ENCODE data around the gene LPIN1.

The LPIN1 gene

DNA sequence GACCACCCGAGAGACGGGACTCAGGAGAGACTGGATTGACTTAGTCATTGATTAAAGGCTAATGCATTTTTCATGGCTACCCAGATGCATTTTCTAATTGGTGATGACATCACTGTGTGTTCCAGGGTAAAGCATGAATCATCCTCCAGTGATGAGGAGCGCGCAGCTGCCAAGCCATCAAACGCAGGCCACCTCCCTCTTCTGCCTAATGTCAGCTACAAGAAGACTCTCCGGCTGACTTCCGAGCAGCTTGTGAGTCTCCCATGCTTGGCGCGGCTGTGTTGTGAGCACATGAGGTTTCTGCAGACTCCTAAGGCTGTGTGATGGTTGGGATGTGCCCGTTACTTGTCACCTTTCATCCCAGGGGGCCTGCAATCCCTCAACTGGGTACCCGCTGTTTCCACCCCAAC, 56.4 kb downstream of the LPIN1 start:
- TF ChIP-seq POLR2AphosphoS5 (IDR thresholded peaks at IDR 0.05; ENCODE audit: low read depth, low read length), result peak; percentile 85
- peak; percentile 16; the same call in 1 of the 2 replicates for TF ChIP-seq SIN3A (IDR thresholded peaks at IDR 0.05; ENCODE audit: borderline replicate concordance, insufficient read depth, low read length)
- TF ChIP-seq FOXP2 (optimal IDR thresholded peaks at IDR 0.05; ENCODE audit: borderline replicate concordance, extremely low read depth, extremely low read length, insufficient read depth), result peak; percentile 90
- TF ChIP-seq TAF1 (IDR thresholded peaks at IDR 0.05; ENCODE audit: borderline replicate concordance, insufficient read depth, low read length), result no peak
- TF ChIP-seq, protein P1, sequence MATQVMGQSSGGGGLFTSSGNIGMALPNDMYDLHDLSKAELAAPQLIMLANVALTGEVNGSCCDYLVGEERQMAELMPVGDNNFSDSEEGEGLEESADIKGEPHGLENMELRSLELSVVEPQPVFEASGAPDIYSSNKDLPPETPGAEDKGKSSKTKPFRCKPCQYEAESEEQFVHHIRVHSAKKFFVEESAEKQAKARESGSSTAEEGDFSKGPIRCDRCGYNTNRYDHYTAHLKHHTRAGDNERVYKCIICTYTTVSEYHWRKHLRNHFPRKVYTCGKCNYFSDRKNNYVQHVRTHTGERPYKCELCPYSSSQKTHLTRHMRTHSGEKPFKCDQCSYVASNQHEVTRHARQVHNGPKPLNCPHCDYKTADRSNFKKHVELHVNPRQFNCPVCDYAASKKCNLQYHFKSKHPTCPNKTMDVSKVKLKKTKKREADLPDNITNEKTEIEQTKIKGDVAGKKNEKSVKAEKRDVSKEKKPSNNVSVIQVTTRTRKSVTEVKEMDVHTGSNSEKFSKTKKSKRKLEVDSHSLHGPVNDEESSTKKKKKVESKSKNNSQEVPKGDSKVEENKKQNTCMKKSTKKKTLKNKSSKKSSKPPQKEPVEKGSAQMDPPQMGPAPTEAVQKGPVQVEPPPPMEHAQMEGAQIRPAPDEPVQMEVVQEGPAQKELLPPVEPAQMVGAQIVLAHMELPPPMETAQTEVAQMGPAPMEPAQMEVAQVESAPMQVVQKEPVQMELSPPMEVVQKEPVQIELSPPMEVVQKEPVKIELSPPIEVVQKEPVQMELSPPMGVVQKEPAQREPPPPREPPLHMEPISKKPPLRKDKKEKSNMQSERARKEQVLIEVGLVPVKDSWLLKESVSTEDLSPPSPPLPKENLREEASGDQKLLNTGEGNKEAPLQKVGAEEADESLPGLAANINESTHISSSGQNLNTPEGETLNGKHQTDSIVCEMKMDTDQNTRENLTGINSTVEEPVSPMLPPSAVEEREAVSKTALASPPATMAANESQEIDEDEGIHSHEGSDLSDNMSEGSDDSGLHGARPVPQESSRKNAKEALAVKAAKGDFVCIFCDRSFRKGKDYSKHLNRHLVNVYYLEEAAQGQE (IDR thresholded peaks at IDR 0.05; ENCODE audit: insufficient read depth in 1 of 2, low read depth in 2 of 2, low read length in 2 of 2), result no peak

DNA sequence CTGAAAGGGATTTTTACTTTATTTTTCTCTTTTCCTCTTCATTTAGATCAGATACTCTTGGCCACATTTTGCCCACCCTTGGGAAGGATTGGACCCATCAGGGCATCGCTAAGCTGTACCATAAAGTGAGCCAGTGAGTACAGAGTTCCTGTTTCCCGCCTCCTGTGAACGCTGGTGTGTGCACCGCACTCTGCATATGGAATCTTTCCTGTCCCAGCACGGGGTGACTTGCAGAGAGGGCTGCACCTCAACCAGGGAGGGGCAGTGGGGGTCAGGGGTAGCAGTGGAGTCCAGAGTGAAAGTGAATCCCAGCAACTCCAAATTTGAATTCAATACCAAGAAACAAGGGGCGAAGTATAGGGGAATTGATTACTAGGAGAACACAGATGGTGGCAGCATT, 58.6 kb downstream of the LPIN1 start:
- TF ChIP-seq POLR2AphosphoS5 (IDR thresholded peaks at IDR 0.05; ENCODE audit: low read depth, low read length) (no peak), FOXP2 (optimal IDR thresholded peaks at IDR 0.05; ENCODE audit: borderline replicate concordance, extremely low read depth, extremely low read length, insufficient read depth) (no peak), TAF1 (IDR thresholded peaks at IDR 0.05; ENCODE audit: borderline replicate concordance, insufficient read depth, low read length) (no peak), SIN3A (IDR thresholded peaks at IDR 0.05; ENCODE audit: borderline replicate concordance, insufficient read depth, low read length) (no peak)
- TF ChIP-seq, protein P1 (IDR thresholded peaks at IDR 0.05; ENCODE audit: insufficient read depth in 1 of 2, low read depth in 2 of 2, low read length in 2 of 2), result no peak

- TF ChIP-seq TAF1 (IDR thresholded peaks at IDR 0.05; ENCODE audit: borderline replicate concordance, insufficient read depth, low read length) (no peak), SIN3A (IDR thresholded peaks at IDR 0.05; ENCODE audit: borderline replicate concordance, insufficient read depth, low read length) (no peak), POLR2AphosphoS5 (IDR thresholded peaks at IDR 0.05; ENCODE audit: low read depth, low read length) (no peak), FOXP2 (optimal IDR thresholded peaks at IDR 0.05; ENCODE audit: borderline replicate concordance, extremely low read depth, extremely low read length, insufficient read depth) (no peak)
- TF ChIP-seq, protein P1 (IDR thresholded peaks at IDR 0.05; ENCODE audit: insufficient read depth in 1 of 2, low read depth in 2 of 2, low read length in 2 of 2), result no peak
Measured at GRCh38 chr2:11805920-11806319, 59.5 kb downstream of the LPIN1 start.

DNA sequence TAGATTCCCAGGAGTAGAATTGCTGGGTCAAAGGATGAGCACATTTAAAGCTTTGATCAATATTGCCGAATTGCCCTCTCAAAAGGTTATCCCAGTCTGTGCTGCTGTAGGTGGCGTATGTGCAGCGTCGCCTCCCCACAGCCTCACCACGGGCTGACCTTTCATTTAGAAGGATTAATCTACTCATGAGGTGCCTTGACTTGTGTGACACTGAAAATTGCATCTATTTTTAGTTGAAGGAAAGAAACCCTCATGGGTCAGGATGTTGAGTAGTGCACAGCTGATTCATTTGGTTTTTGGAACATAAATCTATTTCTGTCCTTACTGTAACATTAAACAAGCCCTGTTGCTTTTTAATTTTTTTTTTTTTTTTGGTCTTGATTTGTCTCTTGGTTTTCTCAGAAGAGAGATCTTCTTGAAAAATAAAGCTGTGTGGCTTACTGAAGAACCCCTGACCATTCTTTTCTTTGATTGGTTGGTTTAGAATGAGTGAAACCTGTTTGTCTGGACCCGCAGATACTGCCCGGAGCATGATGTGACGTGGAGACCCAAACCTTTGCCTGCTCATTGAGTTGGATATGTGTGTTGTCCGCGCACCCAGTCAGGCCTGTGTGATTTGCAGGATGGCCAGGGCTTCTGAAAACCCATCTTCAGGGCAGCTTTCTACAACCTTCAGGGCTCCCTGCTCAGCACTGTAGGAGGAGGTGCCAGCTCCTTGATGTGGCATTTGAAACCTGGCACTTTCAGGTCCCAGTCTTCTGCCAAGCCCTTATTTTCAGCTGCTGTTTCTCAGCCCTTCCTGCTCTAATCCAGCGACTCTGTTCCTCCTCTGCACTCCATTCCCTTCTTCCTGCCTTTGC, 61.0 kb downstream of the LPIN1 start:
- TF ChIP-seq TAF1 (IDR thresholded peaks at IDR 0.05; ENCODE audit: borderline replicate concordance, insufficient read depth, low read length) (no peak), POLR2AphosphoS5 (IDR thresholded peaks at IDR 0.05; ENCODE audit: low read depth, low read length) (no peak), FOXP2 (optimal IDR thresholded peaks at IDR 0.05; ENCODE audit: borderline replicate concordance, extremely low read depth, extremely low read length, insufficient read depth) (no peak), SIN3A (IDR thresholded peaks at IDR 0.05; ENCODE audit: borderline replicate concordance, insufficient read depth, low read length) (no peak)
- TF ChIP-seq, protein P1 (IDR thresholded peaks at IDR 0.05; ENCODE audit: insufficient read depth in 1 of 2, low read depth in 2 of 2, low read length in 2 of 2), result no peak
